Gastrocnemius medialis (tissue), 4 donors: Measurements from ENCODE around the gene RRP12. TPM values are rescaled to one million over a fixed set of nuclear protein-coding genes. Genes with fewer than 3 reads are reported as not detected.

Experiments used
- ATAC-seq, 2 donors: fragments of 150-250 bp; one replicate each; pipeline ENCODE4 v1.9.1; 2016
- DNase-seq, 2 donors: peaks; one replicate each; pipeline ENCODE4 v3.0.0-alpha.2; 2019
- H3K27ac ChIP-seq, 4 donors: fragments of 200-600 bp; sonication (generic); 1 replicate in 1 of 4; 2 replicates in 3 of 4; pipeline ENCODE4 v1.5.1; 2016 to 2018; ENCODE audit warnings: mild to moderate bottlenecking in 2 of 4, moderate library complexity in 1 of 4
- H3K27me3 ChIP-seq, 3 donors: fragments of 200-600 bp; sonication (generic) in 2 of 3; 1 replicate in 1 of 3; 2 replicates in 2 of 3; pipeline versions ENCODE4 v1.5.1 to v1.6.0; 2016 to 2019; ENCODE audit warnings: mild to moderate bottlenecking in 1 of 3, moderate library complexity in 1 of 3
- H3K36me3 ChIP-seq, 2 donors: fragments of 200-600 bp; sonication (generic) in 1 of 2; one replicate each; pipeline ENCODE4 v1.5.1; 2017 to 2018
- H3K4me1 ChIP-seq, 2 donors: fragments of 200-600 bp; sonication (generic) in 1 of 2; one replicate each; pipeline ENCODE4 v1.5.1; 2016 to 2017; ENCODE audit warnings: mild to moderate bottlenecking in 2 of 2
- H3K4me3 ChIP-seq, 4 donors: fragments of 200-600 bp; sonication (generic) in 3 of 4; 1 replicate in 1 of 4; 2 replicates in 3 of 4; pipeline ENCODE4 v1.5.1; 2016 to 2019; ENCODE audit warnings: mild to moderate bottlenecking in 2 of 4
- H3K9me3 ChIP-seq, 3 donors: fragments of 200-600 bp; sonication (generic) in 2 of 3; 1 replicate in 1 of 3; 2 replicates in 2 of 3; pipeline ENCODE4 v1.5.1; 2016 to 2019
- POLR2A ChIP-seq, 2 donors: fragments of 450-650 bp; IDR thresholded peaks; one replicate each; pipeline ENCODE4 v1.6.1; 2017; ENCODE audit warnings: antibody characterized with exemption in 2 of 2, mild to moderate bottlenecking in 2 of 2, moderate library complexity in 2 of 2
- in situ Hi-C, 4 donors: fragments of 200-750 bp; cut with MboI; loops; one replicate each; pipeline versions ENCODE4 v1.15.0 to v1.8.0; 2017; ENCODE audit warnings: low sequenced_read_pairs in 4 of 4
- intact Hi-C: fragments of 100-400 bp; cut with DNase I; formaldehyde crosslinking; loops from one replicate; pipeline ENCODE4 v1.15.1; 2023; ENCODE audit warnings: low total_unique reads
- total RNA-seq, 4 donors: library from RNA; depleted of rRNA; stranded (reverse); fragments of >200 nt; gene quantifications; one replicate each; pipeline versions ENCODE4 v1.1.0 to v1.2.3, GENCODE V29; 2016
- TF ChIP-seq, protein P1 (sequence below), 5 experiments: fragments of 450-650 bp in 3 of 5; fragments of 200-600 bp in 2 of 5; sonication (generic) in 2 of 5; IDR thresholded peaks in 4 of 5; conservative IDR thresholded peaks in 1 of 5; 1 replicate in 4 of 5; 2 replicates in 1 of 5; pipeline ENCODE4 v1.5.1; 2016 to 2019; ENCODE audit warnings: antibody characterized with exemption in 5 of 5, mild to moderate bottlenecking in 3 of 5, moderate library complexity in 3 of 5

The RRP12 gene
- total RNA-seq, 4 donors from 2014 or later: 41.9 to 61.4 (median 49.9) TPM

DNA sequence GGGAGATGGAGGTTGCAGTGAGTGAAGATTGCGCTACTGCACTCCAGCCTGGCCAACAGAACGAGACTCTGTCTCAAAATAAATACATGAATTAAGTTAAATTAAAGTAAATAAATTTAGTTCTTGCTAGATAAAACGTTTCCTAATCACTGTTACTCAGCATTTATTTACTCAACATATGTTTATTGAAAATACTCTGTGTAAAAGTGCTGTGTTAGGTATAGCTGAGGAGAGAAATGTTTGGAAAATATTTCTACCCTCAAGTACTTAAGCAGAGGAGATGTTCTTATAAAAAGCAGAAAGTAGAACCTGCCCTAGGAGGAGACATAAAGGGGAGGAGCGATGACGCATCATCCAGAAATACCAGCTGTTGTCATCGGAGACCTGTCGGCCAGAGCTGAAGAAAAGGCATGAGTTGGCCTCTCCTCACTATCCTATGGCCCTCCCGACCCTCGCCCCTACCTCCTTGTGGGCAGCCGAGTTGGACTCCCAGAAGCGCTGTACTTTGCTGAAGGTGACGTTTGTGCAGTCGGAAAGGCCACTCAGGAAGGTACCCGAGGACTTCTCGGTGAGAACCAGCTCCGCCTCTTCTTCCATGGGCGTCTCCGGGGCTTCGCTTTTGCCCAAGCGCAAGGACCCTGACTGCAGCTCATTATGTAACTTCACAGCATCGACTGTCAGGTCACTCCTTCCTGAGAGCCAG, 1.1 kb downstream of the RRP12 start:
- intact Hi-C loops (loop anchor here (2.0 to 5.0 kb wide), 3 partner anchors 27 to 337 kb away; partner anchors contain the start of genes FRAT2, PGAM1 and ZFYVE27), in situ Hi-C loops (no loop called here)
- Histone ChIP-seq H3K27me3 (no peaks in the 10 kb centered on the region), H3K4me1 (peaks cover 14 to 15% of the 10 kb centered on the region in 2 donors), H3K36me3 (peaks cover 0 to 39% of the 10 kb centered on the region in 2 donors), H3K4me3 (peak overlapping the region; percentile 72 to 97 (median 94)), H3K27ac (peak overlapping the region; percentile 89 to 97 (median 94)), H3K9me3 (no peaks in the 10 kb centered on the region)
- ATAC-seq: peak; percentile 73 to 83
- peak; percentile 61 to 71 for DNase-seq
- peak; percentile 59 to 64 for TF ChIP-seq POLR2A (IDR thresholded peaks at IDR 0.05)
- TF ChIP-seq, protein P1, sequence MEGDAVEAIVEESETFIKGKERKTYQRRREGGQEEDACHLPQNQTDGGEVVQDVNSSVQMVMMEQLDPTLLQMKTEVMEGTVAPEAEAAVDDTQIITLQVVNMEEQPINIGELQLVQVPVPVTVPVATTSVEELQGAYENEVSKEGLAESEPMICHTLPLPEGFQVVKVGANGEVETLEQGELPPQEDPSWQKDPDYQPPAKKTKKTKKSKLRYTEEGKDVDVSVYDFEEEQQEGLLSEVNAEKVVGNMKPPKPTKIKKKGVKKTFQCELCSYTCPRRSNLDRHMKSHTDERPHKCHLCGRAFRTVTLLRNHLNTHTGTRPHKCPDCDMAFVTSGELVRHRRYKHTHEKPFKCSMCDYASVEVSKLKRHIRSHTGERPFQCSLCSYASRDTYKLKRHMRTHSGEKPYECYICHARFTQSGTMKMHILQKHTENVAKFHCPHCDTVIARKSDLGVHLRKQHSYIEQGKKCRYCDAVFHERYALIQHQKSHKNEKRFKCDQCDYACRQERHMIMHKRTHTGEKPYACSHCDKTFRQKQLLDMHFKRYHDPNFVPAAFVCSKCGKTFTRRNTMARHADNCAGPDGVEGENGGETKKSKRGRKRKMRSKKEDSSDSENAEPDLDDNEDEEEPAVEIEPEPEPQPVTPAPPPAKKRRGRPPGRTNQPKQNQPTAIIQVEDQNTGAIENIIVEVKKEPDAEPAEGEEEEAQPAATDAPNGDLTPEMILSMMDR (IDR thresholded peaks at IDR 0.05 in 4 of 5, conservative IDR thresholded peaks at IDR 0.05 in 1 of 5): no peak

DNA sequence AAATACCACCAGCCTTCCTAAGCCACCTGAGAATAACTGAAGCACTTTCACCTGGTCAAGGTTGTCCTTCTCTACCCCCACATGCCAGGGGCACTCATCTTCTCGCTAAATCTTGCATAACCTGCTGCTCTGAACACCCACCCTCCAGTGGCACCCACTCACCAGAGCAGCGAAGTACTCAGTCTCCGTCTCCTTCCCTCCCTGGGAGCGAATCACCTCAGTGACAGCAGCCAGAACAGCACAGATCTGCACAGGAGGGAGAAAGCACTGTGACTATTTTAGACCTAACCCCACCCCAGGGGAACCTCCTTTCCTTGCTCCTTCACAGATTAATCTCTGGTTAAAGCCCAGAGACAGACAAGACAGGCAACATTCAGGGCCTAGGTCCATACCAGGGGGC, 5.1 kb downstream of the RRP12 start:
- ATAC-seq: no peak
- Histone ChIP-seq H3K4me3 (no peak overlapping the region), H3K4me1 (peaks cover 8 to 27% of the 10 kb centered on the region in 2 donors), H3K27ac (no peak overlapping the region), H3K36me3 (peaks cover 0 to 78% of the 10 kb centered on the region in 2 donors), H3K9me3 (no peaks in the 10 kb centered on the region), H3K27me3 (no peaks in the 10 kb centered on the region)
- intact Hi-C loops: no loop called here
- no peak for DNase-seq
- in situ Hi-C loops: no loop called here
- TF ChIP-seq POLR2A (IDR thresholded peaks at IDR 0.05): no peak
- TF ChIP-seq, protein P1 (IDR thresholded peaks at IDR 0.05 in 4 of 5, conservative IDR thresholded peaks at IDR 0.05 in 1 of 5): no peak

DNA sequence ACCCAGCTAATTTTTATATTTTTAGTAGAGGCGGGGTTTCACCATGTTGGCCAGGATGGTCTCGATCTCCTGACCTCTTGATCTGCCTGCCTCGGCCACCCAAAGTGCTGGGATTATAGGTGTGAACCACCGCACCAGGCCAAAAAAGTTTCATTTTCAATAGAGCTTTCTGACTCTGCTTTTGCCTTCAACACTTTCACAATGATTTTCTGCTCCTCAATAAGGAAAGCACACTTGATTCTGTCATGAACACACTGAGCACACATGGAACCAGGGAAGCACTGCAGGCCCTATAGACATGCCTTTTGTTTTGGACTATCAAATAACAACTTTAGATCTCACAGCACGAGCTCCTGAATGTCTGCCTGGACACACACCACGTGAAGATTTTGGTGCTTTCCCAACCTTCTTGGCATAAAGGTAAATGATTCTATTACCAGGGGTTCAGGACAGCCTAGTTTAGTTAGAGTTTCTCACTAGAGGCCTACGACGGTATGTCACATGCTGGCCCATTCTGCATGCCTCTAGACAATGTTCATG, 8.0 kb downstream of the RRP12 start:
- TF ChIP-seq, protein P1 (IDR thresholded peaks at IDR 0.05 in 4 of 5, conservative IDR thresholded peaks at IDR 0.05 in 1 of 5): no peak
- no peak for TF ChIP-seq POLR2A (IDR thresholded peaks at IDR 0.05)
- peaks cover 0 to 12% of the 10 kb centered on the region in 2 donors for H3K4me1 ChIP-seq
- peak; percentile 84 to 85 for ATAC-seq
- H3K4me3 ChIP-seq: no peak overlapping the region
- H3K27me3 ChIP-seq: no peaks in the 10 kb centered on the region
- H3K36me3 ChIP-seq: peaks cover 0 to 95% of the 10 kb centered on the region in 2 donors
- peak; percentile 31 to 37 for DNase-seq
- in situ Hi-C loops (no loop called here), intact Hi-C loops (no loop called here)
- no peaks in the 10 kb centered on the region for H3K9me3 ChIP-seq
- H3K27ac ChIP-seq: peak overlapping the region; percentile 55 to 81 (median 68)

DNA sequence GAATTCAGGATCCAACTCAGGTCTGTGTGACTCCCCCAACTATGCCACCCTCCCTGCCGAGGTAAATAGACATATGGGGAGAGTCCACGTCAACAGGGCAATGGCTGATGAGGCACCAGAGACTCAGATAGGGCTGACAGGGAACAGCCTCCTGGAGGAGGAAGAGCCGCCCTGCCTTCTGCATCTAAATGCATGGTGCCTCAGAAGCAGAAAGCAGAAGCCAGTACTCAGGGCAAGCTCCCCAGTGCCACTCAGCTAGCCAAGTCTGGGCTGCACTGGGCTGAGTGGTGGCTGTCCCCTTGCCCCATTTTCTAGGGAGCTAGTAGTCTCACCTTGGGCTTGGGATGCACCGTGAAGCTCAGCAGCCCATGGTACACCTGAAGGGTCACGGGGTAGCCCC, 11.0 kb downstream of the RRP12 start:
- intact Hi-C loops (no loop called here), in situ Hi-C loops (no loop called here)
- Histone ChIP-seq H3K4me1 (peaks cover 0 to 12% of the 10 kb centered on the region in 2 donors), H3K27me3 (no peaks in the 10 kb centered on the region), H3K9me3 (no peaks in the 10 kb centered on the region), H3K36me3 (peaks cover 0 to 97% of the 10 kb centered on the region in 2 donors), H3K4me3 (no peak overlapping the region), H3K27ac (no peak overlapping the region)
- DNase-seq: no peak
- no peak for ATAC-seq
- TF ChIP-seq, protein P1 (IDR thresholded peaks at IDR 0.05 in 4 of 5, conservative IDR thresholded peaks at IDR 0.05 in 1 of 5): no peak
- TF ChIP-seq POLR2A (IDR thresholded peaks at IDR 0.05): no peak
